Calu3 (cell line): ENCODE measurements around the gene TPSG1. TPM values are rescaled to one million over a fixed set of nuclear protein-coding genes. Genes with fewer than 3 reads are reported as not detected.

Experiments
- BruUV-seq: library from RNA; stranded (reverse); fragments of 400-500 nt; replicated peaks from 2 replicates; lab custom pipeline; 2021; lab: Mats Ljungman, UMichigan
- CTCF ChIA-PET: fragments of 300-600 bp; sonication (Branson Sonifier 250); formaldehyde crosslinking; loops from one replicate; lab custom pipeline; 2022; ENCODE audit warnings: antibody characterized with exemption; lab: Charles Lee
- DNase-seq: peaks from one replicate; pipeline ENCODE4 v3.0.0; 2022
- H3K27ac Mint-ChIP-seq: one replicate; pipeline ENCODE4 v1.8.0; 2022; ENCODE audit warnings: mixed read lengths; ENCODE audit not compliant: unreplicated experiment
- H3K27me3 Mint-ChIP-seq: one replicate; pipeline ENCODE4 v1.8.0; 2022; ENCODE audit warnings: mixed read lengths; ENCODE audit not compliant: unreplicated experiment
- H3K36me3 Mint-ChIP-seq: one replicate; pipeline ENCODE4 v1.8.0; 2022; ENCODE audit warnings: mild to moderate bottlenecking, moderate library complexity, mixed read lengths; ENCODE audit not compliant: insufficient read depth, unreplicated experiment
- H3K4me1 Mint-ChIP-seq: one replicate; pipeline ENCODE4 v1.8.0; 2022; ENCODE audit warnings: mild to moderate bottlenecking, low read depth, mixed read lengths; ENCODE audit not compliant: unreplicated experiment
- H3K4me3 Mint-ChIP-seq: one replicate; pipeline ENCODE4 v1.8.0; 2022; ENCODE audit warnings: mild to moderate bottlenecking, low read depth, moderate library complexity, mixed read lengths; ENCODE audit not compliant: unreplicated experiment
- H3K9me3 Mint-ChIP-seq: one replicate; pipeline ENCODE4 v1.8.0; 2022; ENCODE audit warnings: low read depth, mixed read lengths; ENCODE audit not compliant: unreplicated experiment
- CTCF ChIP-seq: fragments of 200-600 bp; IDR thresholded peaks from one replicate; pipeline ENCODE4 v1.8.0; 2022; ENCODE audit warnings: antibody characterized with exemption; ENCODE audit not compliant: unreplicated experiment
- intact Hi-C: fragments of 100-400 bp; cut with micrococcal nuclease; formaldehyde crosslinking; loops from one replicate; pipeline ENCODE4 v1.10.0; 2022; ENCODE audit not compliant: unreplicated experiment
- total RNA-seq: library from RNA; stranded (reverse); gene quantifications from 2 replicates; pipeline ENCODE4 v1.2.3, GENCODE V29; 2022

Gene TPSG1
- total RNA-seq, 1 experiment from 2014 or later, result not detected

GRCh38 chr16:1180549-1181403 lies 44.3 kb downstream of the TPSG1 start:
- Mint-ChIP-seq H3K27ac (no peak overlapping the region), H3K4me3 (no peak overlapping the region), H3K36me3 (no peaks in the 10 kb centered on the region), H3K4me1 (no peaks in the 10 kb centered on the region), H3K27me3 (peaks cover 92% of the 10 kb centered on the region), H3K9me3 (no peaks in the 10 kb centered on the region)
- CTCF ChIA-PET, result interaction anchor here (1.1 kb wide), 1 partner anchor 31 kb away, joined by 3 read pairs; no protein-coding TSS in a partner anchor
- DNase-seq, result no peak
- no TSS peak for BruUV-seq
- TF ChIP-seq CTCF, result no peak
- intact Hi-C loops, result no loop called here

GRCh38 chr16:1178295-1178910 lies 46.7 kb downstream of the TPSG1 start:
- Mint-ChIP-seq H3K9me3 (no peaks in the 10 kb centered on the region), H3K36me3 (no peaks in the 10 kb centered on the region), H3K27me3 (peaks cover 85% of the 10 kb centered on the region), H3K4me1 (no peaks in the 10 kb centered on the region), H3K4me3 (no peak overlapping the region), H3K27ac (no peak overlapping the region)
- BruUV-seq, result no TSS peak
- DNase-seq, result no peak
- intact Hi-C loops, result no loop called here
- CTCF ChIA-PET, result no interaction called here
- no peak for TF ChIP-seq CTCF

- Mint-ChIP-seq H3K4me1 (peaks cover 6% of the 10 kb centered on the region), H3K9me3 (no peaks in the 10 kb centered on the region), H3K27ac (no peak overlapping the region), H3K4me3 (no peak overlapping the region), H3K36me3 (no peaks in the 10 kb centered on the region), H3K27me3 (peaks cover 88% of the 10 kb centered on the region)
- no peak for DNase-seq
- intact Hi-C loops, result no loop called here
- CTCF ChIA-PET, result no interaction called here
- TF ChIP-seq CTCF, result no peak
- no TSS peak for BruUV-seq
Measured at GRCh38 chr16:1177750-1178149, 47.3 kb downstream of the TPSG1 start.

GRCh38 chr16:1177053-1177452 lies 48.0 kb downstream of the TPSG1 start:
- Mint-ChIP-seq H3K9me3 (no peaks in the 10 kb centered on the region), H3K27me3 (peaks cover 89% of the 10 kb centered on the region), H3K4me3 (no peak overlapping the region), H3K36me3 (no peaks in the 10 kb centered on the region), H3K27ac (no peak overlapping the region), H3K4me1 (peaks cover 8% of the 10 kb centered on the region)
- CTCF ChIA-PET, result no interaction called here
- TF ChIP-seq CTCF, result no peak
- intact Hi-C loops, result no loop called here
- no TSS peak for BruUV-seq
- no peak for DNase-seq
